Peyer's patch (tissue), 4 donors: ENCODE data around the gene CFC1.
"Not testable (repeated sequence)": the region's sequence is repeated elsewhere in the genome, so short reads cannot be mapped to it uniquely, and the experiment has no call there.

ENCODE experiments used
- POLR2A ChIP-seq, 2 donors: fragments of 450-650 bp; IDR thresholded peaks; one replicate each; pipeline ENCODE4 v1.5.1; 2017; ENCODE audit warnings: antibody characterized with exemption in 2 of 2, mild to moderate bottlenecking in 2 of 2, moderate library complexity in 2 of 2
- TF ChIP-seq, protein P1 (sequence below), 6 experiments: fragments of 450-650 bp in 4 of 6; fragments of 200-600 bp in 2 of 6; sonication (generic) in 1 of 6; IDR thresholded peaks; one replicate each; pipeline ENCODE4 v1.5.1; 2017 to 2019; ENCODE audit warnings: antibody characterized with exemption in 6 of 6, mild to moderate bottlenecking in 3 of 6, moderate library complexity in 1 of 6

DNA sequence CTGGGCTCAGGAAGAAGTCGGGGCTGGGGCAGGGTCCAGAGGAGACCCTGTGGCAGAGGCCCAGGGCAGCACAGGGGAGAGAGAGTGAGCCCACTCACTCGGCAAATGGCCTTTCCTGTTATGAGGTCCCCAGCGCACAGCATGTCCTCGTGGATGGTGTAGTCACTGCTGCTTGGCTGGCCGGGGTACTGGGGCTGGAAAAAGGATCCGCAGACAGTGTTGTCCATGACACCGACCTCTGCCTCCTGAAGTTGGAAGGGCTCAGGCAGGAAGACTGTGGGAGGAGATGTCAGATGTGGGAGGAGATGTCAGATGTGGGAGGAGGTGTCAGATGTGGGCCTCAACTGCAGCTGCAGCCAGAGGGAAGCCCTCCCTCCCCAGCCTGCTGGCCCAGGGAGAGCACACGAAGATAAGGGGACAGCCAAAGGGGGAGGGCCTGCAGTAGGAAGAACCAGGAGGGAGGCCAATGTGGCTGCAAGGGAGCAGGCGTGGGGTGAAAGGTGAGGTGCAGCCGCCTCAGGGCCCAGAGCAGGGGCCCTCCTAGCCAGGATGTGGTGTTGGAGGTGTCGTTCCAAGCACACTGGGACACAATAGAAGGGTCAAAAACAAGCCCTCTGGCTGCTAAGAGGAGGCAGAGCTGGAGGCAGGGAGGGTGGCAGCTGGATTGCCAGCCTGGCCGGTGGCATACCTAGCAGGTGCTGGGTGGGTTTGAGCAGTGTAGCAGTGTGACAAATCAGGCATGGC is 55.4 kb downstream of the CFC1 start:
- TF ChIP-seq, protein P1, sequence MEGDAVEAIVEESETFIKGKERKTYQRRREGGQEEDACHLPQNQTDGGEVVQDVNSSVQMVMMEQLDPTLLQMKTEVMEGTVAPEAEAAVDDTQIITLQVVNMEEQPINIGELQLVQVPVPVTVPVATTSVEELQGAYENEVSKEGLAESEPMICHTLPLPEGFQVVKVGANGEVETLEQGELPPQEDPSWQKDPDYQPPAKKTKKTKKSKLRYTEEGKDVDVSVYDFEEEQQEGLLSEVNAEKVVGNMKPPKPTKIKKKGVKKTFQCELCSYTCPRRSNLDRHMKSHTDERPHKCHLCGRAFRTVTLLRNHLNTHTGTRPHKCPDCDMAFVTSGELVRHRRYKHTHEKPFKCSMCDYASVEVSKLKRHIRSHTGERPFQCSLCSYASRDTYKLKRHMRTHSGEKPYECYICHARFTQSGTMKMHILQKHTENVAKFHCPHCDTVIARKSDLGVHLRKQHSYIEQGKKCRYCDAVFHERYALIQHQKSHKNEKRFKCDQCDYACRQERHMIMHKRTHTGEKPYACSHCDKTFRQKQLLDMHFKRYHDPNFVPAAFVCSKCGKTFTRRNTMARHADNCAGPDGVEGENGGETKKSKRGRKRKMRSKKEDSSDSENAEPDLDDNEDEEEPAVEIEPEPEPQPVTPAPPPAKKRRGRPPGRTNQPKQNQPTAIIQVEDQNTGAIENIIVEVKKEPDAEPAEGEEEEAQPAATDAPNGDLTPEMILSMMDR (IDR thresholded peaks at IDR 0.05): not testable (repeated sequence)
- TF ChIP-seq POLR2A (IDR thresholded peaks at IDR 0.05): not testable (repeated sequence)
